ENCODE measurements around the gene TXNDC8. TPM values are rescaled to one million over a fixed set of nuclear protein-coding genes. Genes with fewer than 3 reads are reported as not detected.

TXNDC8 gene
- polyA plus RNA-seq, 1 donor from 2014 or later: not detected

DNA sequence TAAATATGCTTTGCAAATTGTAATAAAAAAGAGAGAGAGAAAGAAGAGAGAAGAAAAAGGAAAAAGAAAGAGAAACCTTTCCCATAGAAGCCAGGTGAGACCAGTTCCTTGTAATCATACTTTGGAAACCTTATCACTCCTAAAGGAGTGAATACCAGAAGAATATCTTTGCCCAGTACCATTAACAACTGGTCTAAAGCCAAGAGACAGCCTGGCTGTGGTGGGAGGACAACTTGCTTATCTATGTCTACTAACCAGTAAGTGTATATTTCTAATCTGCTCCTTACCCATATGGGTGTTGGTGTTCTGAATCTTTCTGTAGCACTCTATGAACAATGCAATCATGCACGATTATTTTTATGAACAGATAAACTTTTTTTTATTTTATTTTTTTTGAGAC lies 70.9 kb downstream of the TXNDC8 start:
- no peak overlapping the region for H3K27ac ChIP-seq (ENCODE audit: low read length)
- H3K4me3 ChIP-seq (ENCODE audit: low read length): no peak overlapping the region
- no peaks in the 10 kb centered on the region for H3K9me2 ChIP-seq (ENCODE audit: insufficient read depth, low read length)
- no peak overlapping the region for H2AFZ ChIP-seq (ENCODE audit: low read depth, low read length)
- TF ChIP-seq TAF1 (IDR thresholded peaks at IDR 0.05; ENCODE audit: low read depth) (no peak), RAD21 (conservative IDR thresholded peaks at IDR 0.05) (no peak), POLR2AphosphoS5 (IDR thresholded peaks at IDR 0.05) (no peak), EZH2 (IDR thresholded peaks at IDR 0.05; ENCODE audit: borderline replicate concordance, insufficient read depth, low read length, poor library complexity, severe bottlenecking) (no peak), SMC3 (conservative IDR thresholded peaks at IDR 0.05; ENCODE audit: poor library complexity) (no peak), EP300 (conservative IDR thresholded peaks at IDR 0.05; ENCODE audit: poor library complexity, severe bottlenecking) (no peak), MXI1 (conservative IDR thresholded peaks at IDR 0.05; ENCODE audit: poor library complexity, severe bottlenecking) (no peak)
- TF ChIP-seq, protein P1, sequence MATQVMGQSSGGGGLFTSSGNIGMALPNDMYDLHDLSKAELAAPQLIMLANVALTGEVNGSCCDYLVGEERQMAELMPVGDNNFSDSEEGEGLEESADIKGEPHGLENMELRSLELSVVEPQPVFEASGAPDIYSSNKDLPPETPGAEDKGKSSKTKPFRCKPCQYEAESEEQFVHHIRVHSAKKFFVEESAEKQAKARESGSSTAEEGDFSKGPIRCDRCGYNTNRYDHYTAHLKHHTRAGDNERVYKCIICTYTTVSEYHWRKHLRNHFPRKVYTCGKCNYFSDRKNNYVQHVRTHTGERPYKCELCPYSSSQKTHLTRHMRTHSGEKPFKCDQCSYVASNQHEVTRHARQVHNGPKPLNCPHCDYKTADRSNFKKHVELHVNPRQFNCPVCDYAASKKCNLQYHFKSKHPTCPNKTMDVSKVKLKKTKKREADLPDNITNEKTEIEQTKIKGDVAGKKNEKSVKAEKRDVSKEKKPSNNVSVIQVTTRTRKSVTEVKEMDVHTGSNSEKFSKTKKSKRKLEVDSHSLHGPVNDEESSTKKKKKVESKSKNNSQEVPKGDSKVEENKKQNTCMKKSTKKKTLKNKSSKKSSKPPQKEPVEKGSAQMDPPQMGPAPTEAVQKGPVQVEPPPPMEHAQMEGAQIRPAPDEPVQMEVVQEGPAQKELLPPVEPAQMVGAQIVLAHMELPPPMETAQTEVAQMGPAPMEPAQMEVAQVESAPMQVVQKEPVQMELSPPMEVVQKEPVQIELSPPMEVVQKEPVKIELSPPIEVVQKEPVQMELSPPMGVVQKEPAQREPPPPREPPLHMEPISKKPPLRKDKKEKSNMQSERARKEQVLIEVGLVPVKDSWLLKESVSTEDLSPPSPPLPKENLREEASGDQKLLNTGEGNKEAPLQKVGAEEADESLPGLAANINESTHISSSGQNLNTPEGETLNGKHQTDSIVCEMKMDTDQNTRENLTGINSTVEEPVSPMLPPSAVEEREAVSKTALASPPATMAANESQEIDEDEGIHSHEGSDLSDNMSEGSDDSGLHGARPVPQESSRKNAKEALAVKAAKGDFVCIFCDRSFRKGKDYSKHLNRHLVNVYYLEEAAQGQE (IDR thresholded peaks at IDR 0.05; ENCODE audit: borderline replicate concordance): no peak
- TF ChIP-seq, protein P2, sequence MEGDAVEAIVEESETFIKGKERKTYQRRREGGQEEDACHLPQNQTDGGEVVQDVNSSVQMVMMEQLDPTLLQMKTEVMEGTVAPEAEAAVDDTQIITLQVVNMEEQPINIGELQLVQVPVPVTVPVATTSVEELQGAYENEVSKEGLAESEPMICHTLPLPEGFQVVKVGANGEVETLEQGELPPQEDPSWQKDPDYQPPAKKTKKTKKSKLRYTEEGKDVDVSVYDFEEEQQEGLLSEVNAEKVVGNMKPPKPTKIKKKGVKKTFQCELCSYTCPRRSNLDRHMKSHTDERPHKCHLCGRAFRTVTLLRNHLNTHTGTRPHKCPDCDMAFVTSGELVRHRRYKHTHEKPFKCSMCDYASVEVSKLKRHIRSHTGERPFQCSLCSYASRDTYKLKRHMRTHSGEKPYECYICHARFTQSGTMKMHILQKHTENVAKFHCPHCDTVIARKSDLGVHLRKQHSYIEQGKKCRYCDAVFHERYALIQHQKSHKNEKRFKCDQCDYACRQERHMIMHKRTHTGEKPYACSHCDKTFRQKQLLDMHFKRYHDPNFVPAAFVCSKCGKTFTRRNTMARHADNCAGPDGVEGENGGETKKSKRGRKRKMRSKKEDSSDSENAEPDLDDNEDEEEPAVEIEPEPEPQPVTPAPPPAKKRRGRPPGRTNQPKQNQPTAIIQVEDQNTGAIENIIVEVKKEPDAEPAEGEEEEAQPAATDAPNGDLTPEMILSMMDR (IDR thresholded peaks at IDR 0.05; ENCODE audit: poor library complexity, severe bottlenecking): no peak
- no peaks in the 10 kb centered on the region for H3K36me3 ChIP-seq (ENCODE audit: insufficient read depth, low read length)
- H3K9ac ChIP-seq (ENCODE audit: low read length): no peak overlapping the region
- no peaks in the 10 kb centered on the region for H3K9me3 ChIP-seq (ENCODE audit: low read length)
- H3K27me3 ChIP-seq (ENCODE audit: insufficient read depth, low read depth, low read length): no peaks in the 10 kb centered on the region
- H3K79me2 ChIP-seq (replicated peaks; ENCODE audit: insufficient read depth, low read length): no peaks in the 10 kb centered on the region
- H4K20me1 ChIP-seq (ENCODE audit: insufficient read depth): no peaks in the 10 kb centered on the region
- no peak overlapping the region for H3K4me2 ChIP-seq (ENCODE audit: low read length)
- H3F3A ChIP-seq (ENCODE audit: insufficient read depth, low read length, poor library complexity, severe bottlenecking): no peaks in the 10 kb centered on the region

DNA sequence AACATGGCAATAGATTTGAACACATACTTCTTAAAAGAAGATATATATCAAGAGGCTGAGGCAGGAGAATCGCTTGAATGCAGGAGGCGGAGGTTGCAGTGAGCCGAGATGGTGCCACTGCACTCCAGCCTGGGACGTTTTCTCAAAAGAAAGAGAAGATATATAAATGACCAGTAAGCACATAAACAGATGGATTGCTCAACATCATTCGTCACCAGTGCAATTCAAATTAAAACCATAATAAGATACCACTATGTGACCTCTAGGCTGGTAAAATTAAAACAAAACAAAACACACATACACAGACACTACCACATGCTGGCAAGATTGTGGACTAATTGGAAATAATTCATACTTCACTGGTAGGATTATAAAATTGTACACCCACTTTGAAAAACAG lies 76.0 kb downstream of the TXNDC8 start:
- H3K9me2 ChIP-seq (ENCODE audit: insufficient read depth, low read length): no peaks in the 10 kb centered on the region
- no peak overlapping the region for H3K4me2 ChIP-seq (ENCODE audit: low read length)
- H3K27me3 ChIP-seq (ENCODE audit: insufficient read depth, low read depth, low read length): no peaks in the 10 kb centered on the region
- H3K9ac ChIP-seq (ENCODE audit: low read length): no peak overlapping the region
- H3K4me3 ChIP-seq (ENCODE audit: low read length): no peak overlapping the region
- no peaks in the 10 kb centered on the region for H3K36me3 ChIP-seq (ENCODE audit: insufficient read depth, low read length)
- no peak overlapping the region for H2AFZ ChIP-seq (ENCODE audit: low read depth, low read length)
- TF ChIP-seq POLR2AphosphoS5 (IDR thresholded peaks at IDR 0.05) (no peak), EZH2 (IDR thresholded peaks at IDR 0.05; ENCODE audit: borderline replicate concordance, insufficient read depth, low read length, poor library complexity, severe bottlenecking) (no peak), MXI1 (conservative IDR thresholded peaks at IDR 0.05; ENCODE audit: poor library complexity, severe bottlenecking) (no peak), TAF1 (IDR thresholded peaks at IDR 0.05; ENCODE audit: low read depth) (no peak), EP300 (conservative IDR thresholded peaks at IDR 0.05; ENCODE audit: poor library complexity, severe bottlenecking) (no peak), RAD21 (conservative IDR thresholded peaks at IDR 0.05) (no peak), SMC3 (conservative IDR thresholded peaks at IDR 0.05; ENCODE audit: poor library complexity) (no peak)
- TF ChIP-seq, protein P1 (IDR thresholded peaks at IDR 0.05; ENCODE audit: borderline replicate concordance): no peak
- TF ChIP-seq, protein P2 (IDR thresholded peaks at IDR 0.05; ENCODE audit: poor library complexity, severe bottlenecking): no peak
- H3F3A ChIP-seq (ENCODE audit: insufficient read depth, low read length, poor library complexity, severe bottlenecking): no peaks in the 10 kb centered on the region
- H3K79me2 ChIP-seq (replicated peaks; ENCODE audit: insufficient read depth, low read length): no peaks in the 10 kb centered on the region
- H3K9me3 ChIP-seq (ENCODE audit: low read length): no peaks in the 10 kb centered on the region
- no peaks in the 10 kb centered on the region for H4K20me1 ChIP-seq (ENCODE audit: insufficient read depth)
- no peak overlapping the region for H3K27ac ChIP-seq (ENCODE audit: low read length)

All from neural cell (in vitro differentiated cells).